Measurements from ENCODE around the gene COQ3.

- TF ChIP-seq CTCF (IDR thresholded peaks at IDR 0.05; ENCODE audit: low read depth, low read length) (no peak), EZH2phosphoT487 (IDR thresholded peaks at IDR 0.05; ENCODE audit: low read depth) (no peak)
Observed at GRCh38 chr6:99427988-99428387, 34.0 kb upstream of the COQ3 start.
